ENCODE data around the gene CLIP2.

The CLIP2 gene

DNA sequence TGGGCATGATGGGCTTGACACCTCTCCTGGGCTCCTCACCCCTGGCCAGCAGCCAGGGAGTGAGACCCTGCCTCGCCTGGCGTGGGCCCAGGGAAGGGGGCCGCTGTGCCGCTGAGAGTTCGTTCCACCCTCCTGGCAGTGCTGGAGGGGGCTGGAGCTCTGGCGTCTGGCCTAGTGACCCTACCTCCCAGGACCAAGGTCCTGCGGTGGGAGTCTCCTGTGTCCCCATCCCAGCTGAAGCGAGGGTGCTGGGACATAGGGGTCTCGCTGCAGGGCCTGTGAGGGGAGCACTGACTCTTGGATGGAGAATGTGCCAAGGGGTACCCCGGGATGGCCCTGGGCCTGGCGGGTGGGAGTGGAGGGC lies 165.7 kb downstream of the CLIP2 start:
- no peaks in the 10 kb centered on the region for H3K36me3 ChIP-seq (ENCODE audit: control insufficient read depth, insufficient read depth, low read length)
- peak overlapping the region; percentile 91 for H3K27ac ChIP-seq (ENCODE audit: low read depth, low read length)
- H3K4me3 ChIP-seq (ENCODE audit: low read length) = peak overlapping the region; percentile 58
- H3K9ac ChIP-seq (ENCODE audit: low read length) = peak overlapping the region; percentile 16
- no peaks in the 10 kb centered on the region for H3K27me3 ChIP-seq (ENCODE audit: control insufficient read depth, insufficient read depth, low read length)
- H3K4me1 ChIP-seq (ENCODE audit: control insufficient read depth, insufficient read depth, low read length) = peaks cover 8% of the 10 kb centered on the region

- H3K4me3 ChIP-seq (ENCODE audit: low read length) = peak overlapping the region; percentile 58
- peak overlapping the region; percentile 16 for H3K9ac ChIP-seq (ENCODE audit: low read length)
- no peaks in the 10 kb centered on the region for H3K27me3 ChIP-seq (ENCODE audit: control insufficient read depth, insufficient read depth, low read length)
- H3K4me1 ChIP-seq (ENCODE audit: control insufficient read depth, insufficient read depth, low read length) = peaks cover 8% of the 10 kb centered on the region
- no peaks in the 10 kb centered on the region for H3K36me3 ChIP-seq (ENCODE audit: control insufficient read depth, insufficient read depth, low read length)
- peak overlapping the region; percentile 91 for H3K27ac ChIP-seq (ENCODE audit: low read depth, low read length)
Measured at GRCh38 chr7:74455291-74455804, 166.1 kb downstream of the CLIP2 start.

Data from rectal smooth muscle tissue (tissue), 1 donor.